GM10266 (cell line): ENCODE results near the gene PTPRC.

ENCODE experiments used
- DNase-seq: peaks from one replicate; pipeline ENCODE4 v3.0.0; 2012; ENCODE audit errors: extremely low spot score
- TF ChIP-seq, protein P1 (sequence below): IDR thresholded peaks from 2 replicates; pipeline ENCODE4 v1.5.1; 2012; ENCODE audit warnings: mild to moderate bottlenecking, low read depth; ENCODE audit not compliant: control insufficient read depth, insufficient read depth; ENCODE audit errors: missing control alignments

Gene PTPRC

DNA sequence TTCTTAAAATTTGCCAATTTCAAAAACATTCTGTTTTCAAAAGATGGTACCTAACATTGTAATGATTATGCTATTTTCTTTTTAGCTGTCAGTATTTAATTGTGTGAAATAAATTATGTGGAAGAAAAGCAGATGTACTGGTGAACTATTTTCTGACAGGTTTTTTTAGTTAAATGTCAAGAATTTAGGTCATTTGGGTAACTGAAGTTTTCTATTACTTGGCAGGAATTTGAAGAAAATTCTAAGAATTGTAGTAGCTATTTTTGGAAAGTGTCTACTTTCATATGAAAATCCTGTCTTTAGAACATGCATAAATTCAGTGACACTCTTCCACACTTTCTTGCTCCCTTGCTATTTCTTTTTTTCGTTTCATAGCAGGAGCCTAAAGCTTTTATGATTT, 28.5 kb upstream of the PTPRC start:
- no peak for DNase-seq
- TF ChIP-seq, protein P1, sequence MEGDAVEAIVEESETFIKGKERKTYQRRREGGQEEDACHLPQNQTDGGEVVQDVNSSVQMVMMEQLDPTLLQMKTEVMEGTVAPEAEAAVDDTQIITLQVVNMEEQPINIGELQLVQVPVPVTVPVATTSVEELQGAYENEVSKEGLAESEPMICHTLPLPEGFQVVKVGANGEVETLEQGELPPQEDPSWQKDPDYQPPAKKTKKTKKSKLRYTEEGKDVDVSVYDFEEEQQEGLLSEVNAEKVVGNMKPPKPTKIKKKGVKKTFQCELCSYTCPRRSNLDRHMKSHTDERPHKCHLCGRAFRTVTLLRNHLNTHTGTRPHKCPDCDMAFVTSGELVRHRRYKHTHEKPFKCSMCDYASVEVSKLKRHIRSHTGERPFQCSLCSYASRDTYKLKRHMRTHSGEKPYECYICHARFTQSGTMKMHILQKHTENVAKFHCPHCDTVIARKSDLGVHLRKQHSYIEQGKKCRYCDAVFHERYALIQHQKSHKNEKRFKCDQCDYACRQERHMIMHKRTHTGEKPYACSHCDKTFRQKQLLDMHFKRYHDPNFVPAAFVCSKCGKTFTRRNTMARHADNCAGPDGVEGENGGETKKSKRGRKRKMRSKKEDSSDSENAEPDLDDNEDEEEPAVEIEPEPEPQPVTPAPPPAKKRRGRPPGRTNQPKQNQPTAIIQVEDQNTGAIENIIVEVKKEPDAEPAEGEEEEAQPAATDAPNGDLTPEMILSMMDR = no peak

DNA sequence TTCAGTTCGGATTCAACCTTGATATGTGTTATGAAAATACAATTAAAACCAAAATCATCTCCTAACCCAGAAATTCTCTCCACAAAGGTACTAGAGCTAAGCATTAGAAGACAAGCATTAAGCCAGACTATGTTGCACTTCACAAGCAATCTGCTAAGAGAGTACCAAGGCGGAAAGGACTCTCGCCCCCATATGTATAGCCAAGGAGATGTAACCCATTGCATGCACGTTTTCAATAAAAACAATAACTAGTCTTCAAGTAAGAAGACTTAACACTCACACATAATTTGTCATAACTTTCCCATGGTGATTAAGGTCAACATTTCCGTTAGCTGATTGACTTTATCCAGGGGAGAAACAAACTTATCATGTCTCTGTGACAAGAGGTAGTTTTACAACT, 27.6 kb upstream of the PTPRC start:
- DNase-seq = no peak
- TF ChIP-seq, protein P1 = no peak

DNA sequence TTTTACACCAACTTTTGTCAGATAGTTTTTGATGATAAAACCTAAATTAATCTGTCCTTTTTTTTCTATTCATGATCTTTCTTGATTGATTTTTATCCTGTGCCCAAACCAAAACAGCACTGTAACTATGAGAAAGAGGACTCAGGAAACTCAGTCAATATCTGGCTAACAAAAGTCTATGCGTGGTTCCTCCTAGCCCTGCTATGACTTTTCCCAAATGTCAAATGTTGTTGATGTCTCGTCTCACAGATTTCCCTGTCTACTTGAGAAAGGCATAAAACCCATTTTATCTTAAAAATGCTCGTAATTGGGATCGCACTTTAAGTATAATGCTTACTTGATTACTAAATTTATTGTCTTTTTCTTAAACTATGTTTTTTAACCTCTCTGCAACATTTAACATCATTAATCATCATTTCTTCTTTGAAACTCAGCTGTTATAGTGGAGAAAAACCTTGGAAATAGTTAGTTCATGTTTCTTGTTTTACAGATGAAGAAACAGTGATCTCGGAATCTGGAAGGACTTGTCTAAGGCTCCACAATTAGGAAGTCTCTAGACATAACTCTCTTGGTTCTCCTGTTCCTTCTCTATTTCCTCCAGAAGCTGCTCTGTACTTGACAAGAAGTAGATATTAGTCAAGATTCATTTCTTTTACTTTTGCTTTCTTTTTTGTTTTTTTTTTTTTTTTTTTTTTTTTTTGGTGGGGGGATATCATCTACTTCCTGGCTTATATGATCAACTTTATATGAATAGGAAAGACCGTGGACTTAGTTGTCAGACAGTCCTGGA, 26.2 kb upstream of the PTPRC start:
- TF ChIP-seq, protein P1 = no peak
- no peak for DNase-seq

DNA sequence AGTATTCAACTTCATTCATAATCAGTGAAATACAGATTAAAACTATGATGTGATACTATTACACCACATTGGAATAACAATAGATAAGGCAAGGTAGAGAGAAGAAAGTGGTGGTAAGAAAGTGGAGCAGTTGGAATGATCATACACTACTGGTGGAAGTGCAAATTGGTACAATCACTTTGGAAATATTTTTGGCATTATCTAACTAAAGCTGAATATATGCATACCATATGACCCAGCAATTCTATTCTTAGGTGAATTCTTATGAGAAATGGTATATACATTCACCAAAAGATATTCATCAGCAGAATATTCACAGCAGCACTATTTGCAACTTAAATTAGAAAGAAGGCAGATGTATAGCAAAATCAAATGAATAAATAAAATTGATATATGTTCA, 21.4 kb upstream of the PTPRC start:
- DNase-seq = no peak
- TF ChIP-seq, protein P1 = no peak

DNA sequence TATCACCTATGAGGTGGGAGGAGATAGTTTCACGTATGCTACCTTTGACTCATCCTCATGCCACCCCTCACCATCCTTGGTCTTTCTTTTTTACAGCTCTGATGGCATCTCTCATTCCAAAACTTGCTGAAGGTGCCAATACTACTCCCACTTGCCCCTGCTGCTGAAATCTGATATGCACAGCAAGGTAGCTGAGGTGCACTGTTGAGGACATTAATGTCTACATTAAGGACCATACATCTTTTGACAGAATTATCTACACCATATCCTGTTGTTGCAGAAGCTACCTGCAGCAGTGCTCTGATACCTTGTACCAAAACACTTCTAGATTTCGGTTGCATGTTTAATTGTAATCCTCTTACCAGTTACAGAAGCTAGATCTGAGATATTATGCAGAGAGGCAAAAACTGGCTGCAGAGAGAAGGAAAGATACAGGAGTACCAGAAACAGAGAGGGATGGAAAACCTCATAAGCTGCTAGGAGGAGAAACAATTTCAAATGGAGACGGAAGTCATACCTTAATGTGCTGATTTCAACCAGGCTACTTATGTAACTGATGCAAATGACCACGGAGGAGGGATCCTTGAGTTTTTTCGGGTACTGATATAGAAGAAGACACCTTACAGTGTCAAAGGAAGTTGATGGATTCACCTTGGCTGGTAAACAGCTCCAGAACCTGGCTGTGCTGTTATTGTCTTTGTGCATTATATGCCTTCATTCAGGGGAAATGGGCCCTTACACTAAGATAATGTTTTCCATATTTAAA, 19.3 kb upstream of the PTPRC start:
- TF ChIP-seq, protein P1 = no peak
- DNase-seq = no peak

DNA sequence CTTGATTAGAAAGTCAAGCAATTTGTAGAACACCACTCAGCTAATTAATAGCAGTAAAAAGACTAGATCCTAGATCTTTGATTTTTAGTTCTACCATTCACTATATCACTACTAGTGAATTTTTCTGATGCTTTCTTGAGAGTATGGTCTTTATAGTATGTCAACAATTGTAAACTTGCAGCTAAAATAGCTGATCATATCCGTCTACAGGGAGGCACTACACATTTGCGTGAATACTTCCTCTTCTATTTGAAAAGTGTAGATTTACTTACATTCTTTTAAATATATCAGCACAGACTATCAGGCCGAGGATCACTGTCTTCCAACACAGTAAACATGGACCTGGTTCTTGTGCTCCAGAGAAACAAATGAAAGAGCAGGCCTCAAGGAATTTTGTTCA, 18.6 kb upstream of the PTPRC start:
- TF ChIP-seq, protein P1 = no peak
- DNase-seq = no peak
